Measurements from ENCODE around the gene RALY. TPM values are rescaled to one million over a fixed set of nuclear protein-coding genes. Genes with fewer than 3 reads are reported as not detected.

Gene RALY
- total RNA-seq, 1 experiment from 2014 or later = 219 TPM

DNA sequence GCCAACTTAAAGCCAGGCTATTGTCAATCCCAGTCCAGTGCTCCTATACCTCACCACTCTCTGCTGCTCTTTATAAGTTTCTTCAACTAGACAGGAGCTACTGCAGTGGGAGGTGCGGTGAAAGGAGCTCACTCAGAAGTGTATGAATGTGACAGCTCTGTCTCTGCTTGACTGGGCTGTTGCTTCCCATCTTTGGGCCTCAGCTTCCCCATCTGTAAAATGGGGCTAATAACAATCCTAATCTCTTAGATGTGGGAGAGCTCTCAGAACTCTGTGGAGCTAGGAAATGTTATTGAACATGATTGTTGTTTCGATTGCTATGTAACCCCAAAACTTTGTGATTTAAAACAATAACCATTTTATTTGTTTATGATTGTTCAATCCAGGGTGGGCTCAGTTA is 8.4 kb upstream of the RALY start:
- POLR2A ChIA-PET (ENCODE audit: unreplicated experiment) = interaction anchor here (0.6 to 0.7 kb wide), 2 partner anchors 8 to 22 kb away, joined by 3 to 4 read pairs; no protein-coding TSS in a partner anchor
- no TSS peak for BruUV-seq (replicated peaks)
- no peaks in the 10 kb centered on the region for H4K20me1 ChIP-seq (ENCODE audit: insufficient read depth)
- no peak overlapping the region for H2AFZ ChIP-seq
- no peak for DNase-seq
- no peak overlapping the region for H3K4me2 ChIP-seq
- H3F3A ChIP-seq (ENCODE audit: insufficient read depth, low read depth) = no peaks in the 10 kb centered on the region
- no peaks in the 10 kb centered on the region for H3K9me3 ChIP-seq (ENCODE audit: insufficient read depth, low read depth)
- H3K27ac ChIP-seq = no peak overlapping the region
- intact Hi-C loops (cut with micrococcal nuclease; ENCODE audit: unreplicated experiment) = no loop called here
- H3K36me3 ChIP-seq (ENCODE audit: low read depth) = no peaks in the 10 kb centered on the region
- H3K79me2 ChIP-seq (ENCODE audit: low read depth) = no peaks in the 10 kb centered on the region; the same call in 1 of the 2 replicates
- H3K27me3 ChIP-seq (ENCODE audit: insufficient read depth, low read depth) = no peaks in the 10 kb centered on the region
- CTCF ChIA-PET = interaction anchor here (0.5 kb wide), 1 partner anchor 184 kb away, joined by 9 read pairs; no protein-coding TSS in a partner anchor
- H3K9me2 ChIP-seq (ENCODE audit: insufficient read depth) = no peaks in the 10 kb centered on the region
- TF ChIP-seq EZH2 (IDR thresholded peaks at IDR 0.05; ENCODE audit: low read depth) = no peak
- TF ChIP-seq, protein P1, sequence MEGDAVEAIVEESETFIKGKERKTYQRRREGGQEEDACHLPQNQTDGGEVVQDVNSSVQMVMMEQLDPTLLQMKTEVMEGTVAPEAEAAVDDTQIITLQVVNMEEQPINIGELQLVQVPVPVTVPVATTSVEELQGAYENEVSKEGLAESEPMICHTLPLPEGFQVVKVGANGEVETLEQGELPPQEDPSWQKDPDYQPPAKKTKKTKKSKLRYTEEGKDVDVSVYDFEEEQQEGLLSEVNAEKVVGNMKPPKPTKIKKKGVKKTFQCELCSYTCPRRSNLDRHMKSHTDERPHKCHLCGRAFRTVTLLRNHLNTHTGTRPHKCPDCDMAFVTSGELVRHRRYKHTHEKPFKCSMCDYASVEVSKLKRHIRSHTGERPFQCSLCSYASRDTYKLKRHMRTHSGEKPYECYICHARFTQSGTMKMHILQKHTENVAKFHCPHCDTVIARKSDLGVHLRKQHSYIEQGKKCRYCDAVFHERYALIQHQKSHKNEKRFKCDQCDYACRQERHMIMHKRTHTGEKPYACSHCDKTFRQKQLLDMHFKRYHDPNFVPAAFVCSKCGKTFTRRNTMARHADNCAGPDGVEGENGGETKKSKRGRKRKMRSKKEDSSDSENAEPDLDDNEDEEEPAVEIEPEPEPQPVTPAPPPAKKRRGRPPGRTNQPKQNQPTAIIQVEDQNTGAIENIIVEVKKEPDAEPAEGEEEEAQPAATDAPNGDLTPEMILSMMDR (conservative IDR thresholded peaks at IDR 0.05) = no peak
- H3K4me1 ChIP-seq (replicated peaks; ENCODE audit: insufficient read depth) = no peaks in the 10 kb centered on the region
- no peak overlapping the region for H3K4me3 ChIP-seq

DNA sequence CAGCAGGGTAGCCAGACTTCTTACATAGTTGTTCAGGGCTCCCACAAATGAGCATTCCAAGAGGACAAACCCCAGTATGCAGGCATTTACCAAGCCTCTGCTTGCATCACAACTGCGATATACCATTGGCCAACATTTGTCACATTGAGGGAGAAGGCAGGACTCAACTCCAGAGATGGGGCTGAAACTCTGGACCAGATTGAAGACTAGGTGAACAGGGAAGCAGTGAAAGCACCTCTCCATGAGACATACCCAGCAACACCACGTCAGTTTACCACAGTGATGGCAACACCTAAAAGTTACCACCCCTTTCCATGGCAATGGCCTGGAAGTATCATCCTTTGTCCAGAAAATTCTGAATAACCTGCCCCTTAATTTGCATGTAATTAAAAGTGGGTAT is 7.9 kb upstream of the RALY start:
- Histone ChIP-seq H2AFZ (no peak overlapping the region), H3K4me3 (no peak overlapping the region), H3K4me2 (no peak overlapping the region), H4K20me1 (ENCODE audit: insufficient read depth) (no peaks in the 10 kb centered on the region), H3K27ac (no peak overlapping the region), H3F3A (ENCODE audit: insufficient read depth, low read depth) (no peaks in the 10 kb centered on the region), H3K9me3 (ENCODE audit: insufficient read depth, low read depth) (no peaks in the 10 kb centered on the region), H3K9me2 (ENCODE audit: insufficient read depth) (no peaks in the 10 kb centered on the region), H3K4me1 (replicated peaks; ENCODE audit: insufficient read depth) (no peaks in the 10 kb centered on the region), H3K27me3 (ENCODE audit: insufficient read depth, low read depth) (no peaks in the 10 kb centered on the region), H3K36me3 (ENCODE audit: low read depth) (no peaks in the 10 kb centered on the region), H3K79me2 (ENCODE audit: low read depth) (peaks cover 3% of the 10 kb centered on the region)
- no peak for TF ChIP-seq EZH2 (IDR thresholded peaks at IDR 0.05; ENCODE audit: low read depth)
- TF ChIP-seq, protein P1 (conservative IDR thresholded peaks at IDR 0.05) = no peak
- intact Hi-C loops (cut with micrococcal nuclease; ENCODE audit: unreplicated experiment) = no loop called here
- ChIA-PET CTCF (no interaction called here), POLR2A (ENCODE audit: unreplicated experiment) (no interaction called here)
- DNase-seq = no peak
- no TSS peak for BruUV-seq (replicated peaks)

DNA sequence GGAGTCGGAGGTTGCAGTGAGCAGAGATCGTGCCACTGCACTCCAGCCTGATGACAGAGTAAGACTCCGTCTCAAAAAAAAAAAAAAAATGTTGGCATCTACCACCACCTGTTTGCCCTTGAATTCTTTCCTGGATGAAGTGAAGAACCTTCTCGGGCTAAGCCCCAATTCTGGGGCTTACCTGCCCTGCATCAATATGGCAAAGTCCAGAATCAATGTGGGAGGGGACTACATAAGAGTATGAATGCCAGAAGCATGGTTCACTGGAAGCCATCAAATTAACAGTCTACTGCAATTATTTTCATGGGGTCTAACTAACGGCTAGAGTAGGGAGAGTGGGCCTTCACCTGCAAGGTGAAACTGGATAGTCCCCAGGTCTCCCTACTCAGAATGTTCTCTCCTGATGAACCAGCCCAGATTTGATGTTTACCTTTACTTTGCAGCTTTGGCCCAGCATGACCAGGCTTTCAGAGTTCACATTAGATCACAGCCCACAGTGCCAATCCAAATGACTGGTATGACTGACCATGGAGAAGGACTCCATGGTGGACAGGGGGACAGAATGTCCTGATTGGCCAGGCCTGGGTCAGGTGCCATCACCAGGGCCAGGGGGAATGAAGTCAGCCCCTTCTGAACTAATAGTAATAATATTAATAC is 7.0 kb upstream of the RALY start:
- Histone ChIP-seq H3K9me2 (ENCODE audit: insufficient read depth) (no peaks in the 10 kb centered on the region), H3K4me2 (no peak overlapping the region), H3K27me3 (ENCODE audit: insufficient read depth, low read depth) (no peaks in the 10 kb centered on the region), H3F3A (ENCODE audit: insufficient read depth, low read depth) (no peaks in the 10 kb centered on the region), H3K4me3 (no peak overlapping the region), H3K79me2 (ENCODE audit: low read depth) (peaks cover 12% of the 10 kb centered on the region), H3K9me3 (ENCODE audit: insufficient read depth, low read depth) (no peaks in the 10 kb centered on the region), H3K4me1 (replicated peaks; ENCODE audit: insufficient read depth) (peaks cover 6% of the 10 kb centered on the region), H3K27ac (no peak overlapping the region), H3K36me3 (ENCODE audit: low read depth) (no peaks in the 10 kb centered on the region), H4K20me1 (ENCODE audit: insufficient read depth) (no peaks in the 10 kb centered on the region), H2AFZ (no peak overlapping the region)
- CTCF ChIA-PET = no interaction called here
- intact Hi-C loops (cut with micrococcal nuclease; ENCODE audit: unreplicated experiment) = no loop called here
- no TSS peak for BruUV-seq (replicated peaks)
- no peak for TF ChIP-seq EZH2 (IDR thresholded peaks at IDR 0.05; ENCODE audit: low read depth)
- TF ChIP-seq, protein P1 (conservative IDR thresholded peaks at IDR 0.05) = no peak
- POLR2A ChIA-PET (ENCODE audit: unreplicated experiment) = no interaction called here
- DNase-seq = no peak
